ENCODE results near the gene FAM13A. TPM values are rescaled to one million over a fixed set of nuclear protein-coding genes. Genes with fewer than 3 reads are reported as not detected.

The FAM13A gene
- total and polyA plus RNA-seq, 2 of the 8 experiments (the other 6 are each of a cell fraction or from before 2014, with no cell fraction given) = 7.1 to 16.5 TPM

DNA sequence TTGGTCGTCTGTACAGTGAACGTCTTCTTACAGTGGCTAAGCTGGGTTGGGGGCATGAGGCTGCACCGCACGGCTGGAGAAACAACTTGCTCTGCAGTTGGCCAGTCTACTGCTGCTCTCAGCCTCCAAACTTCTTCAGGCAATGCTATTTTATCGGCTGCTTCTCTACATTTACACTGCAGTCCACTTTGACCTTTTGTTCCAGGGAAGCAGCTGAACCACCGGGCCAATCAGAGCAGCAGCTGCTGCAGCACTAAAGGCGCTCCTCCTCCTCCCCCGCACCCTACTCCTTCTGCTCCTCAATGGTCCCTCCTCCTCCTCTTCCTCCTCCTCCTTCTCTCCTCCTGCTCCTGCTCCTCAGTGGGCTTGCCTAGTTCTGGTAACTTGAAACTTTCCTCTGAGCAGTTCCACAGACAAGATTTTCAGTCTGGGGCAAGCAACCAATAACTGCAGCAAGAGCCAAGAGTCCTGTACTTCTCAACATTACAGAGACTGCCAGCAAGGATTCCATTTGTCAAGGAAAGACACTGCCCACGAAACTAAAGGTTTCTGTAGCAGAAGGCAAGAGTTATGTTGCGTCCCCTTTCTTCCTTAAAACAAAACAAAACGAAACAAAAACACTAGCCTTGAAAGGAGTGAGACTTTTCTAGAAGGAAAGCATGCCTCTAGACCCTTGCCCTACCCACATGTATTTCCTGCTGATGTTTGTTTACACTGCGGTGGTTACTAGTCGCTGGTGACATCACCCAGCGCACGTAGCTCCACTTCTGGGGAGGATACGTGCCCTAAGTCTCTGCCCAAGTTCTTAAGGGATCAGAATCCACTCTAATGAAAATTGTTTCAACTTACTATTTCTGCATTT lies 233.7 kb downstream of the FAM13A start (continued):
- TF ChIP-seq NANOG (IDR thresholded peaks at IDR 0.05; ENCODE audit: insufficient read depth, low read depth, low read length, poor library complexity, severe bottlenecking) = no peak
- no peak for TF ChIP-seq SP1 (IDR thresholded peaks at IDR 0.05; ENCODE audit: low read depth, low read length)
- no peak for TF ChIP-seq RNF2 (IDR thresholded peaks at IDR 0.05; ENCODE audit: borderline replicate concordance, low read depth, low read length, missing control alignments, poor library complexity, severe bottlenecking)
- TF ChIP-seq TEAD4 (IDR thresholded peaks at IDR 0.05; ENCODE audit: low read depth, low read length) = no peak
- peak; percentile 80 for TF ChIP-seq JUND (IDR thresholded peaks at IDR 0.05; ENCODE audit: low read length)
- no peak for TF ChIP-seq ZNF274 (IDR thresholded peaks at IDR 0.05; ENCODE audit: borderline replicate concordance, extremely low read depth, low read length)
- TF ChIP-seq, protein P1, sequence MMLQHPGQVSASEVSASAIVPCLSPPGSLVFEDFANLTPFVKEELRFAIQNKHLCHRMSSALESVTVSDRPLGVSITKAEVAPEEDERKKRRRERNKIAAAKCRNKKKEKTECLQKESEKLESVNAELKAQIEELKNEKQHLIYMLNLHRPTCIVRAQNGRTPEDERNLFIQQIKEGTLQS (IDR thresholded peaks at IDR 0.05; ENCODE audit: insufficient read depth, low read depth, low read length) = no peak
- TF ChIP-seq EGR1 (IDR thresholded peaks at IDR 0.05; ENCODE audit: borderline replicate concordance, low read depth, low read length) = peak; percentile 89; the same call in 1 of the 2 replicates
- TF ChIP-seq, protein P2, sequence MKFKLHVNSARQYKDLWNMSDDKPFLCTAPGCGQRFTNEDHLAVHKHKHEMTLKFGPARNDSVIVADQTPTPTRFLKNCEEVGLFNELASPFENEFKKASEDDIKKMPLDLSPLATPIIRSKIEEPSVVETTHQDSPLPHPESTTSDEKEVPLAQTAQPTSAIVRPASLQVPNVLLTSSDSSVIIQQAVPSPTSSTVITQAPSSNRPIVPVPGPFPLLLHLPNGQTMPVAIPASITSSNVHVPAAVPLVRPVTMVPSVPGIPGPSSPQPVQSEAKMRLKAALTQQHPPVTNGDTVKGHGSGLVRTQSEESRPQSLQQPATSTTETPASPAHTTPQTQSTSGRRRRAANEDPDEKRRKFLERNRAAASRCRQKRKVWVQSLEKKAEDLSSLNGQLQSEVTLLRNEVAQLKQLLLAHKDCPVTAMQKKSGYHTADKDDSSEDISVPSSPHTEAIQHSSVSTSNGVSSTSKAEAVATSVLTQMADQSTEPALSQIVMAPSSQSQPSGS (IDR thresholded peaks at IDR 0.05; ENCODE audit: low read length) = no peak; the same call in 1 of the 2 replicates
- no peak for TF ChIP-seq KDM1A (IDR thresholded peaks at IDR 0.05; ENCODE audit: borderline replicate concordance, low read length)

Measured in H1 (cell line).